DND-41 (cell line): ENCODE results near the gene CSRP2.

Experiments
- ATAC-seq: fragments of 200-7000 bp; cut with Tn5 transposase; 3 replicates; pipeline ENCODE4 v1.9.1; 2021; ENCODE audit warnings: low read depth; ENCODE audit not compliant: insufficient read depth
- DNase-seq: peaks from one replicate; pipeline ENCODE4 v3.0.0-alpha.2; 2020
- H2AFZ ChIP-seq: 2 replicates; pipeline ENCODE4 v1.6.0; 2012; ENCODE audit warnings: low read depth, low read length
- H3K27ac ChIP-seq: 2 replicates; pipeline ENCODE4 v1.5.1; 2012; ENCODE audit warnings: low read length, inconsistent platforms
- H3K27me3 ChIP-seq: fragments of 200-600 bp; sonication (generic); 2 replicates; pipeline ENCODE4 v1.6.0; 2012; ENCODE audit warnings: low read length, mild to moderate bottlenecking, inconsistent platforms; ENCODE audit not compliant: insufficient read depth, poor library complexity
- H3K36me3 ChIP-seq: 2 replicates; pipeline ENCODE4 v1.5.1; 2012; ENCODE audit warnings: low read length, inconsistent platforms; ENCODE audit not compliant: insufficient read depth
- H3K4me1 ChIP-seq: 2 replicates; pipeline ENCODE4 v1.5.1; 2012; ENCODE audit warnings: mild to moderate bottlenecking, low read length; ENCODE audit not compliant: insufficient read depth
- H3K4me2 ChIP-seq: 2 replicates; pipeline ENCODE4 v1.6.0; 2012; ENCODE audit warnings: mild to moderate bottlenecking, moderate library complexity, low read length, inconsistent platforms; ENCODE audit not compliant: insufficient read depth
- H3K4me3 ChIP-seq, 2 experiments: fragments of 200-600 bp in 1 of 2; shearing (Covaris generic) in 1 of 2; 2 replicates each; pipeline ENCODE4 v1.5.1; 2012 to 2016; ENCODE audit warnings: inconsistent platforms in 2 of 2, low read length in 2 of 2, mild to moderate bottlenecking in 2 of 2, low read depth in 1 of 2, moderate library complexity in 1 of 2
- H3K79me2 ChIP-seq: 2 replicates; pipeline ENCODE4 v1.6.0; 2012; ENCODE audit warnings: low read length, inconsistent platforms; ENCODE audit not compliant: insufficient read depth
- H3K9ac ChIP-seq: 2 replicates; pipeline ENCODE4 v1.6.0; 2012; ENCODE audit warnings: low read depth, mild to moderate bottlenecking, inconsistent platforms, low read length, moderate library complexity
- H3K9me3 ChIP-seq: 2 replicates; pipeline ENCODE4 v1.5.1; 2012; ENCODE audit warnings: low read length, moderate library complexity, mild to moderate bottlenecking, inconsistent platforms; ENCODE audit not compliant: insufficient read depth, severe bottlenecking
- H4K20me1 ChIP-seq: 2 replicates; pipeline ENCODE4 v1.6.0; 2012; ENCODE audit warnings: low read length; ENCODE audit not compliant: insufficient read depth
- EZH2 ChIP-seq: IDR thresholded peaks from 3 replicates; pipeline ENCODE4 v1.6.1; 2012; ENCODE audit warnings: borderline replicate concordance, low read depth, mild to moderate bottlenecking, moderate library complexity, low read length, inconsistent platforms; ENCODE audit not compliant: severe bottlenecking
- TF ChIP-seq, protein P1 (sequence below): IDR thresholded peaks from 2 replicates; pipeline ENCODE4 v1.5.1; 2012; ENCODE audit warnings: borderline replicate concordance, low read length, moderate library complexity, mild to moderate bottlenecking; ENCODE audit not compliant: poor library complexity, severe bottlenecking; ENCODE audit errors: extremely low read depth

CSRP2 gene

DNA sequence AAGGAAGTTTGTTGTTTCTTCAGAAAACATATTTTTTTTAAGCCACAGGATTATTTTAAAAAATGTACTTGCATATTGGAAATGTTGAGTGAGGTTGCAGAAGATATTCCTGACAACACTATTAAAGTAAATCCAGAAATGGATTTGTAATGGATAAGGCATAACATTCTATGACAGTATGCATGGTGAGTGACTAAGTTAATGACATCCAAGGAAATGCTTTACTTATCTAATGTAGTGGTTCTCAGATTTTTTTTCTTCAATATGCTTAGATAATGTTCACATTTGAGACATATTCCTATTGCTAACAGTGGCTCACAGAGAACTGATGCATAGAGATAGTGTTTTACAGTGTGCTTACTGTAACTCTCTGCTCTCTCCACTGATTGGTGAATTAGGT, 65.6 kb downstream of the CSRP2 start:
- Histone ChIP-seq H4K20me1 (no peaks in the 10 kb centered on the region), H3K36me3 (peaks cover 38% of the 10 kb centered on the region; the same call in 1 of the 2 replicates), H3K79me2 (no peaks in the 10 kb centered on the region), H3K4me2 (no peak overlapping the region), H3K9me3 (no peaks in the 10 kb centered on the region), H3K4me3 (no peak overlapping the region), H3K27ac (no peak overlapping the region), H3K27me3 (no peaks in the 10 kb centered on the region), H2AFZ (no peak overlapping the region), H3K4me1 (no peaks in the 10 kb centered on the region), H3K9ac (no peak overlapping the region)
- no peak for TF ChIP-seq EZH2
- TF ChIP-seq, protein P1, sequence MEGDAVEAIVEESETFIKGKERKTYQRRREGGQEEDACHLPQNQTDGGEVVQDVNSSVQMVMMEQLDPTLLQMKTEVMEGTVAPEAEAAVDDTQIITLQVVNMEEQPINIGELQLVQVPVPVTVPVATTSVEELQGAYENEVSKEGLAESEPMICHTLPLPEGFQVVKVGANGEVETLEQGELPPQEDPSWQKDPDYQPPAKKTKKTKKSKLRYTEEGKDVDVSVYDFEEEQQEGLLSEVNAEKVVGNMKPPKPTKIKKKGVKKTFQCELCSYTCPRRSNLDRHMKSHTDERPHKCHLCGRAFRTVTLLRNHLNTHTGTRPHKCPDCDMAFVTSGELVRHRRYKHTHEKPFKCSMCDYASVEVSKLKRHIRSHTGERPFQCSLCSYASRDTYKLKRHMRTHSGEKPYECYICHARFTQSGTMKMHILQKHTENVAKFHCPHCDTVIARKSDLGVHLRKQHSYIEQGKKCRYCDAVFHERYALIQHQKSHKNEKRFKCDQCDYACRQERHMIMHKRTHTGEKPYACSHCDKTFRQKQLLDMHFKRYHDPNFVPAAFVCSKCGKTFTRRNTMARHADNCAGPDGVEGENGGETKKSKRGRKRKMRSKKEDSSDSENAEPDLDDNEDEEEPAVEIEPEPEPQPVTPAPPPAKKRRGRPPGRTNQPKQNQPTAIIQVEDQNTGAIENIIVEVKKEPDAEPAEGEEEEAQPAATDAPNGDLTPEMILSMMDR, result no peak
- DNase-seq (no peak), ATAC-seq (no peak)

DNA sequence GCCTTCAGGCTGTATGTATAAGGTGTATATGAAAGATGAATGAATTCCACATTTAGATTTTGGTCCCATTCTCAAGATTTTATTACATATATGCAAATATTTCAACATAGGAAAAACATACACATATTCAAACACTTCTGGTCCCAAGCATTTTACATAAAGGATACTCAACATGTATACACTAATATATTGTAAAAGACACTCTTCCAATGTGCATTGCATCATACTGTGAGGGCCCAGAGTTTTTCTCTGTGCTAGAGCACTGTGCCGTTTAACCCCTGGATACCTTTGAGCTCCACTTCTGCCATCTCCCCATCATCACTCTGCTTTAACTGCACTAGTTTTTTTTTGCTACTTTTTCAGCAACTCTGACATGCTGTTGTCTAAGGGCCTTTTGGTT, 66.8 kb downstream of the CSRP2 start:
- H3K4me1 ChIP-seq, result no peaks in the 10 kb centered on the region
- no peaks in the 10 kb centered on the region for H4K20me1 ChIP-seq
- DNase-seq, result no peak
- no peak overlapping the region for H3K4me2 ChIP-seq
- peaks cover 43% of the 10 kb centered on the region; the same call in 1 of the 2 replicates for H3K36me3 ChIP-seq
- no peak overlapping the region for H3K9ac ChIP-seq
- H3K79me2 ChIP-seq, result no peaks in the 10 kb centered on the region
- H2AFZ ChIP-seq, result no peak overlapping the region
- TF ChIP-seq EZH2, result no peak
- TF ChIP-seq, protein P1, result no peak
- H3K4me3 ChIP-seq, result no peak overlapping the region
- ATAC-seq, result no peak; the same call in 2 of the 3 replicates
- H3K27ac ChIP-seq, result no peak overlapping the region
- no peaks in the 10 kb centered on the region for H3K9me3 ChIP-seq
- H3K27me3 ChIP-seq, result no peaks in the 10 kb centered on the region

DNA sequence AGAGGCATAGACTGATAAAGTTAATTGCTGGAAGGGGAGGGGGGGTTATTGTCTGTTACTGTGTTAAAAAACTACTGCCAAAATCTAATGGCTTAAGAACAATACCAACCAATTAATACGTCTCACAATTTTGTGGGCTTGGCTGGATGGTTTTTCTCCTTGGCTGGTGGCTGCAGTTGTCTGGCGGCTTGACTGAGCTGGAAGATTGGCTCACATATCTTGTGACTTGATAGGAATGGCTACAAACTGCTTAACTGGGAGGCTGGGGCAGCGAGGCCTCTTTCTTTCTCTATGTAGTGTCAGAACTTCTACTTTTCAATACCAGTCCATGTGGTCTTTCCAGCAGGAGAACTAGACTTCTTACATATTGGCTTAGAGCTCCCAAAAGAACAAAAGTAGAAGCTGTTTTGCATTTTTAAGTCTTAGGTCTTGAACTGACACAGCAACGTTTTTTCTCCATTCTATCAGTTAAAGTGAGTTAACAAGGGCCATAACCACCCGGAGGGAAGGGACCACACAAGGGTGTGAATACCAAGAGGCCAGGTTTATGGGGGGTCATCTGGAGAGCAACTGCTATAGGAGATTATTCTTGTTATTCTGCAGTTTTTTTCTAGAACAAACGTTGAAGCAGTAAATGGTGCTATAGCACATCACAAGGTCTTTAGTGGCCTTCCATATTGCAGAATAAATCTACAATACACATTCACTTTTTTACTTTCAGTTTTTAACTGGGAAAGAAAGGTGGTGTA, 68.0 kb downstream of the CSRP2 start:
- H2AFZ ChIP-seq, result no peak overlapping the region
- no peaks in the 10 kb centered on the region for H3K79me2 ChIP-seq
- H3K4me2 ChIP-seq, result no peak overlapping the region
- no peak for ATAC-seq
- no peaks in the 10 kb centered on the region for H4K20me1 ChIP-seq
- no peaks in the 10 kb centered on the region for H3K27me3 ChIP-seq
- no peaks in the 10 kb centered on the region for H3K9me3 ChIP-seq
- peaks cover 48% of the 10 kb centered on the region for H3K36me3 ChIP-seq
- H3K9ac ChIP-seq, result no peak overlapping the region
- H3K27ac ChIP-seq, result no peak overlapping the region
- TF ChIP-seq, protein P1, result no peak
- TF ChIP-seq EZH2, result no peak
- no peak overlapping the region for H3K4me3 ChIP-seq
- DNase-seq, result no peak
- no peaks in the 10 kb centered on the region for H3K4me1 ChIP-seq
